GM12875 (cell line): ENCODE measurements around the gene PPP6R2.

ENCODE experiments used
- H3K4me3 ChIP-seq: one replicate; pipeline ENCODE4 v1.5.1; 2011; ENCODE audit warnings: low read depth, low read length, control low read depth
- CTCF ChIP-seq: IDR thresholded peaks from 2 replicates; pipeline ENCODE4 v1.5.1; 2011; ENCODE audit warnings: low read depth, mild to moderate bottlenecking, control low read depth, inconsistent platforms, low read length, moderate library complexity, borderline replicate concordance; ENCODE audit not compliant: insufficient read depth

Gene PPP6R2

GRCh38 chr22:50475652-50476002, 132.5 kb downstream of the PPP6R2 start:
- no peak for TF ChIP-seq CTCF
- H3K4me3 ChIP-seq, result no peak overlapping the region

GRCh38 chr22:50476868-50477267, 133.7 kb downstream of the PPP6R2 start:
- no peak overlapping the region for H3K4me3 ChIP-seq
- TF ChIP-seq CTCF, result no peak

- TF ChIP-seq CTCF, result no peak
- no peak overlapping the region for H3K4me3 ChIP-seq
Measured at GRCh38 chr22:50477923-50478322, 134.8 kb downstream of the PPP6R2 start.

GRCh38 chr22:50479721-50480120, 136.6 kb downstream of the PPP6R2 start:
- TF ChIP-seq CTCF, result no peak
- H3K4me3 ChIP-seq, result no peak overlapping the region

- no peak for TF ChIP-seq CTCF
- no peak overlapping the region for H3K4me3 ChIP-seq
Measured at GRCh38 chr22:50481045-50481439, 137.9 kb downstream of the PPP6R2 start.

DNA sequence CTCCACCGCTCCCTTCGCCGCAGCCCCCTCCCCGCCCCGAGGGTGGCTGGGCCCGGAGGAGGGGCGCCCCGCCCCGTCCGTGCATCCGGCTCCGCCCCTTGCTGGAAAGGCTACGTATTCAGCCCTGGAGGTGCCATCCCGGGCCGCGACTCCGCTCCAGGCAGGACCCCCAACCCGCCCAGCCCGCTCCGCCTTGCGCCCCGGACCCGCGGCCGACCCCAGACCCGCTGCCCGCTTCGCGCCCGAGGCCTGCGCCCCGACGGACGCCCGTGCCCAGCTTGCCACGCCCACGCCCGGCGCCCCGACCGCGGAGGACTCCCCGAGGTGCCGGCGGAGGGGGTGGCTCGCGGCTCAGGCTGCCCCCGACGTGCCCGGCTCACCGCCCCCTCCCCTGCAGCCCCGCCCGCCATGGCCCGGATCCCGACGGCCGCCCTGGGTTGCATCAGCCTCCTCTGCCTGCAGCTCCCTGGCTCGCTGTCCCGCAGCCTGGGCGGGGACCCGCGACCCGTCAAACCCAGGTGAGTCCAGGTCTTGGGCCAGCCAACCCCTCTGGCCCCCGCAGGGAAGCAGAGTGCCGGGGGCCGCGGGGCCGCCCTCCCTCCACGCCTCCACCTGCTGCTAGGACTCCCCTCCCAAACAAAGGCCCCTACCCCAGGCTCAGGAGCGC, 138.4 kb downstream of the PPP6R2 start, which contains the start of gene ADM2:
Gene ADM2, plus strand, starts transcription at position 104 of the 667 bp plus-strand sequence. Its CDS starts 305 bp downstream, at position 409.
- H3K4me3 ChIP-seq, result no peak within 1 kb of the TSS
- TF ChIP-seq CTCF, result no peak
